Heart right ventricle (tissue), 16 donors: ENCODE results near the gene COL26A1. TPM values are rescaled to one million over a fixed set of nuclear protein-coding genes. Genes with fewer than 3 reads are reported as not detected.

Source experiments
- ATAC-seq, 8 donors: fragments of 200-7000 bp; cut with Tn5 transposase; one replicate each; pipeline ENCODE4 v1.9.1; 2020; ENCODE audit warnings: mild to moderate bottlenecking in 8 of 8, moderate library complexity in 8 of 8, moderate number of reproducible peaks in 1 of 8
- DNase-seq, 2 donors: peaks; one replicate each; pipeline ENCODE4 v3.0.0-alpha.2; 2020
- H3K27ac ChIP-seq, 10 donors: fragments of 200-600 bp; sonication (generic) in 2 of 10; one replicate each; pipeline versions ENCODE4 v1.5.0 to v1.8.0; 2020 to 2022; ENCODE audit warnings: mild to moderate bottlenecking in 3 of 10
- H3K27me3 ChIP-seq, 7 donors: fragments of 200-600 bp; one replicate each; pipeline ENCODE4 v1.8.0; 2021 to 2022; ENCODE audit warnings: mild to moderate bottlenecking in 2 of 7
- H3K36me3 ChIP-seq, 9 donors: fragments of 200-600 bp; sonication (generic) in 1 of 9; one replicate each; pipeline versions ENCODE4 v1.5.0 to v1.8.0; 2020 to 2022; ENCODE audit warnings: mild to moderate bottlenecking in 2 of 9
- H3K4me1 ChIP-seq, 9 donors: fragments of 200-600 bp; sonication (generic) in 1 of 9; one replicate each; pipeline versions ENCODE4 v1.5.0 to v1.8.0; 2020 to 2022; ENCODE audit warnings: mild to moderate bottlenecking in 4 of 9
- H3K4me3 ChIP-seq, 10 donors: fragments of 200-600 bp; sonication (generic) in 2 of 10; one replicate each; pipeline versions ENCODE4 v1.5.0 to v1.8.0; 2020 to 2022; ENCODE audit warnings: mild to moderate bottlenecking in 7 of 10, moderate library complexity in 2 of 10
- H3K9me3 ChIP-seq, 11 donors: fragments of 200-600 bp in 10 of 11; sonication (generic) in 2 of 11; one replicate each; pipeline versions ENCODE4 v1.5.0 to v1.8.0; 2013 to 2022; ENCODE audit warnings: mild to moderate bottlenecking in 2 of 11, control low read depth in 1 of 11, moderate library complexity in 1 of 11
- CTCF ChIP-seq, 9 donors: fragments of 200-600 bp; sonication (generic) in 2 of 9; IDR thresholded peaks; one replicate each; pipeline versions ENCODE4 v1.5.0 to v1.8.0; 2021 to 2022; ENCODE audit warnings: antibody characterized with exemption in 9 of 9, mild to moderate bottlenecking in 5 of 9, moderate library complexity in 1 of 9
- WGBS, 2 donors: extraction: QIAGEN DNeasy Blood & Tissue Kit; methylation state at CpG; one replicate each; pipeline ENCODE4 v1.1.7; 2013; ENCODE audit warnings: inconsistent platforms in 1 of 2; 5-methylcytosine and 5-hydroxymethylcytosine counted together
- intact Hi-C, 10 donors: fragments of 100-400 bp; cut with DNase I; formaldehyde crosslinking; loops; one replicate each; pipeline versions ENCODE4 v1.11.1 to v1.14.2; 2022
- polyA plus RNA-seq, 2 donors: library from polyadenylated mRNA; stranded (reverse); fragments of 200-250 nt; gene quantifications; one replicate each; pipeline ENCODE4 v1.2.3, GENCODE V29; 2013
- total RNA-seq, 10 donors: library from RNA; stranded (reverse); fragmentation: NEBNext Ultra II Directional in 3 of 10; extraction: Animal tissue kit (Norgen Biotek cat#: 25700) in 3 of 10; gene quantifications; one replicate each; pipeline versions ENCODE4 v1.2.1 to v1.2.4, GENCODE V29; 2021 to 2023
- donor health status: Arrhythmogenic right ventricular cardiomyopathy.
- donor health status: ischemic (EF 13 %, LVEDD 7.1; RV severe dilation, severe dysfunction).
- donor health status: healthy with polysubstance abuse.
- donor health status: DM: no; HTN: yes; CAD: no.
- donor health status: DM: no; HTN: no; CAD: no.
- donor health status: ischemic (EF 25% LVEDD 6.9; RV normal size, moderate dysfunction).
- donor health status: ischemic (EF 25% LVEDD 5.7; RV mildly dilated, moderate dysfunction).
- donor health status: healthy.
- donor health status: DM: yes; HTN: yes; CAD: no.
- donor health status: Ischemic cardiomyopathy.
- donor health status: ischemic (EF 35%, LVEDD 5.7; RV mildly dilated, moderate dysfunction).
- donor health status: nonischemic (EF 11% LVEDD 7.7; RV severe dilation, severe dysfunction).
- donor health status: DM: yes; HTN: yes; CAD: no.
- donor health status: PGD.
- donor health status: ischemic (EF 29% LVEDD 5.4; RV normal size, mild dysfunction).
- donor health status: nonischemic (EF 23%, LVEDD 6.1; RV moderate dilation, normal function).

The COL26A1 gene
- total and polyA plus RNA-seq, 12 donors: 0.07 to 0.50 TPM; not detected in 10

DNA sequence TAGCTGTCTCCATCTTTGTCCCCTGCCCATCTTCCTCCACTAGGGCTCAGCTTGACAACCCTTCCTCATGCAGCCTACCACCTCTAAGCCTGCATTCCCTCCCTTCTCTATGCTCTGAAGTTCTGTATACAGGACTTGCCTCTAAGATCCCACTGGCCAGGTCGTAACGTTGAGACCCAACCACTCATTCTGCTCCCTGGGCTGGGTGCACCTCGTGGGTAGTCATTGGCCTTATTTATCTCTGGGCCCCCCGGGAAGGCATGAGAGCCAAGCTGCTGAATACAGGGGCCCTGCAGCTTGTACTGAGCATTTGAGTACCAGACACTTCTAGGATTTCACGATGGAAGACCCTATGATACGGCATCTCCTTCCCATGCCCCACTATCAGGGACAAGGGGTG lies 235.3 kb downstream of the COL26A1 start:
- no peak for TF ChIP-seq CTCF (IDR thresholded peaks at IDR 0.05)
- Histone ChIP-seq H3K4me3 (no peak overlapping the region), H3K9me3 (no peaks in the 10 kb centered on the region), H3K27me3 (peaks cover 0 to 12% (median 0%) of the 10 kb centered on the region in 7 donors), H3K4me1 (peaks cover 0 to 15% (median 4%) of the 10 kb centered on the region in 9 donors), H3K27ac (no peak overlapping the region), H3K36me3 (no peaks in the 10 kb centered on the region)
- intact Hi-C loops: loop anchor here in 2 of 10 donors (5.0 to 10.0 kb wide), 2 partner anchors 647 to 674 kb away; no protein-coding TSS in a partner anchor
- DNase-seq (no peak), ATAC-seq (no peak)
- 71 to 77% methylated on average over 6 of the region's 6 CpGs for WGBS, 2 donors

DNA sequence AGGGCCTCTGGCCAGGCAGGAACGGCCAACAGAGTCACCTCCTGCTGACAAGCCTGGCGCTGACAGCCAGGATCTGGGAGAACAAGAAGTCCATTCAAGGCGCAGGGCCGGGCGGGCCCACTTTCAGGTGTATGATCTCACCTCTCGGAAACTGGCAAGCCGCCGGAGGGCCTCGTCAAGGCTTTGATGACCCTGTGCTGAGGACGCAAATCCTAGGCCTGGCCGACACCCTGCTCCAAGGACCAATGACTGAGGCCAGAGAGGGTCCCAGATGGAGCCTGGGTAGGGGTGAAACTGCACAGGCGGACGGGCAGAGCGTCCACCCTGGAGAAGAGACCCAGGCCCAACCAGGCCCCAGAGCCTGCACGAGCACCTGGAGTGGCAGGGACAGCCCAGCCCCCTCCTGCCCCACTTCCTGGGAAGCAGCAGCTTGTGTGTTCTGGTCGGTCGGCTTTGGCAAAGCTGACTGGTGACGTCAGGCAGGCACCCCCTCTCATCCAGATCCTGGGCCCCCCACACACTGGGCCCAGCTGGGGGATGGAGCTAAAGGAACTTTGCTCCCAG lies 235.8 kb downstream of the COL26A1 start:
- no peak for DNase-seq
- no peaks in the 10 kb centered on the region for H3K36me3 ChIP-seq

DNA sequence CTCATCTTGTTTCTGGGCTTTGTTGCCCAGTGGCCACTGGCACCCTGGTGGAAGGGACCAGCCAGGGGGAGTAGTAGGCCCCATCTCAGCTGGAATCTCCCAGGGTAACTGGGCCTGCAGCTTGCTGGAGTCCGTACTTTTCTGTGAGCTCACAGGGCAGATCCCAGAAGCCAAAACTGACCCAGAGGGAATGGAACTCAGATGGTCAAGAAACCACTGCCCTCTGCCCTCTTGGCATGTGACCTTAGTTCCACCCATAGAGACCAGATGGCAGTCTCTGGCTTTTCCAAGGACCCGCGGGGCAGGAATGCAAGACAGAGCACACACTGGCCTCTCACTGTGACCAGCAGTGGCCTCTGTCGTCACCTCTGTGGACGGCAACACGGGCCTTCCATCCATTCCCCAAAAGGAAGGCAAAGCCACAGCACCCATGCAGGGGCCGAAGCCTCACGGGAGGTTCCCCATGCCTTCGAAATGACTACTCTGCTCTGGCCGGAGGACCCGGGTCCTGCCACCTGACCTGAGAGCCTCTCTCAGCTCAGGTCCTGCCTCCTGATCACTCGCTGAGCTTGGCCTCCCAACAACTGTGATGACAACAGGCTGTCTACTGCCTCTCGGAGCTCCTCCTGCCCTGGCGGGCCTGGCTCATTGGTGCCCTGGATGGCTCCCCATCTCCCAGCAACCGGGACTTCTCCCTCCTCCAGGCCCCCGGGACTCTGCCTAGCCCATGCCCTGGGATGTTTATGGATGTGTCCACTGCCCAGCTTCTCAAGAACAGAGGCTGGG lies 236.5 kb downstream of the COL26A1 start:
- no peak for TF ChIP-seq CTCF (IDR thresholded peaks at IDR 0.05)
- DNase-seq (no peak), ATAC-seq (no peak)
- H3K4me1 ChIP-seq: peaks cover 0 to 15% (median 4%) of the 10 kb centered on the region in 9 donors
- H3K27me3 ChIP-seq: peaks cover 0 to 12% (median 0%) of the 10 kb centered on the region in 7 donors
- no peak overlapping the region for H3K27ac ChIP-seq
- H3K36me3 ChIP-seq: no peaks in the 10 kb centered on the region
- H3K4me3 ChIP-seq: no peak overlapping the region
- intact Hi-C loops: loop anchor here in 2 of 10 donors (5.0 to 10.0 kb wide), 2 partner anchors 646 to 673 kb away; no protein-coding TSS in a partner anchor
- WGBS, 2 donors: 76 to 81% methylated on average over 16 of the region's 16 CpGs
- no peaks in the 10 kb centered on the region for H3K9me3 ChIP-seq

More for the DNA sequence above, 235.8 kb downstream of the COL26A1 start:
- Histone ChIP-seq H3K4me3 (no peak overlapping the region), H3K4me1 (peaks cover 0 to 15% (median 4%) of the 10 kb centered on the region in 9 donors), H3K27ac (no peak overlapping the region), H3K27me3 (peaks cover 0 to 12% (median 0%) of the 10 kb centered on the region in 7 donors), H3K9me3 (no peaks in the 10 kb centered on the region)
- WGBS, 2 donors: 81 to 83% methylated on average over 18 of the region's 18 CpGs
- no peak for TF ChIP-seq CTCF (IDR thresholded peaks at IDR 0.05)
- intact Hi-C loops: loop anchor here in 2 of 10 donors (5.0 to 10.0 kb wide), 2 partner anchors 646 to 674 kb away; no protein-coding TSS in a partner anchor
- ATAC-seq: no peak

GRCh38 chr7:101599787-101600186 lies 237.1 kb downstream of the COL26A1 start:
- peaks cover 0 to 15% (median 4%) of the 10 kb centered on the region in 9 donors for H3K4me1 ChIP-seq
- no peak for TF ChIP-seq CTCF (IDR thresholded peaks at IDR 0.05)
- H3K36me3 ChIP-seq: no peaks in the 10 kb centered on the region
- H3K27me3 ChIP-seq: peaks cover 0 to 12% (median 0%) of the 10 kb centered on the region in 7 donors
- no peak overlapping the region for H3K27ac ChIP-seq
- no peak for ATAC-seq
- 92 to 93% methylated on average over 3 of the region's 3 CpGs for WGBS, 2 donors
- DNase-seq: no peak
- H3K9me3 ChIP-seq: no peaks in the 10 kb centered on the region
- intact Hi-C loops: loop anchor here in 9 of 10 donors (2.0 to 10.0 kb wide), 10 partner anchors 205 to 675 kb away; partner anchors contain the start of gene CUX1 (in 1 of the 9)
- H3K4me3 ChIP-seq: no peak overlapping the region
